WTC11 (cell line): ENCODE measurements around the gene NCOA1. TPM values are rescaled to one million over a fixed set of nuclear protein-coding genes. Genes with fewer than 3 reads are reported as not detected.
A peak's percentile ranks its signal among the peaks of the same experiment; 100 is the strongest.

Source experiments
- ATAC-seq: fragments of 200-7000 bp; cut with Tn5 transposase; 2 replicates; pipeline ENCODE4 v1.10.0; 2021; ENCODE audit warnings: mild to moderate bottlenecking, moderate library complexity
- Bru-seq: library from RNA; stranded (reverse); fragments of 400-500 nt; gene quantifications from one replicate; lab custom pipeline; 2021; lab: Mats Ljungman, UMichigan
- CTCF ChIA-PET: fragments of 300-600 bp; sonication (Branson Sonifier 250); formaldehyde crosslinking; loops from one replicate; lab custom pipeline; 2021; ENCODE audit warnings: antibody characterized with exemption; lab: Charles Lee
- POLR2A ChIA-PET: fragments of 350-600 bp; sonication (Branson Sonifier 250); formaldehyde crosslinking; loops from one replicate; lab custom pipeline; 2021; ENCODE audit warnings: antibody characterized with exemption; lab: Charles Lee
- DNase-seq: peaks from one replicate; pipeline ENCODE4 v3.0.0; 2021; ENCODE audit warnings: low spot score
- H3K27ac Mint-ChIP-seq: 2 replicates; pipeline ENCODE4 v1.8.0; 2021; ENCODE audit warnings: mixed read lengths
- H3K27me3 Mint-ChIP-seq: 2 replicates; pipeline ENCODE4 v1.8.0; 2021; ENCODE audit warnings: low read depth, mild to moderate bottlenecking, moderate library complexity, mixed read lengths
- H3K36me3 Mint-ChIP-seq: 2 replicates; pipeline ENCODE4 v1.8.0; 2021; ENCODE audit warnings: mixed read lengths
- H3K4me1 Mint-ChIP-seq: 2 replicates; pipeline ENCODE4 v1.8.0; 2022; ENCODE audit warnings: mixed read lengths
- H3K4me3 Mint-ChIP-seq: 2 replicates; pipeline ENCODE4 v1.8.0; 2021; ENCODE audit warnings: mild to moderate bottlenecking, moderate library complexity, mixed read lengths
- H3K9me3 Mint-ChIP-seq: 2 replicates; pipeline ENCODE4 v1.8.0; 2021; ENCODE audit warnings: mixed read lengths
- CBFB ChIP-seq: sonication (generic); formaldehyde crosslinking; IDR thresholded peaks from 2 replicates; pipeline ENCODE4 v1.8.1; 2022; ENCODE audit warnings: mild to moderate bottlenecking, low read depth, missing genetic modification reagents
- FOXK1 ChIP-seq: sonication (generic); formaldehyde crosslinking; IDR thresholded peaks from 2 replicates; pipeline ENCODE4 v1.8.0; 2022; ENCODE audit warnings: mild to moderate bottlenecking, moderate library complexity, missing genetic modification reagents
- FOXP1 ChIP-seq: sonication (generic); formaldehyde crosslinking; IDR thresholded peaks from 2 replicates; pipeline ENCODE4 v1.8.0; 2022; ENCODE audit warnings: missing genetic modification reagents, mild to moderate bottlenecking, moderate library complexity, borderline replicate concordance
- GABPB1 ChIP-seq: sonication (generic); formaldehyde crosslinking; IDR thresholded peaks from 2 replicates; pipeline ENCODE4 v1.8.1; 2023; ENCODE audit warnings: mild to moderate bottlenecking, missing genetic modification reagents
- JAZF1 ChIP-seq: fragments of 250-450 bp; sonication (Bioruptor Pico); IDR thresholded peaks from 2 replicates; pipeline ENCODE4 v1.9.0; 2021; ENCODE audit warnings: moderate library complexity, mild to moderate bottlenecking, inconsistent platforms
- MYBL2 ChIP-seq: sonication (generic); formaldehyde crosslinking; IDR thresholded peaks from 2 replicates; pipeline ENCODE4 v1.8.1; 2023; ENCODE audit warnings: mild to moderate bottlenecking, moderate library complexity, missing genetic modification reagents
- PRRX2 ChIP-seq: fragments of 250-450 bp; sonication (Bioruptor Pico); IDR thresholded peaks from 2 replicates; pipeline ENCODE4 v1.8.0; 2021; ENCODE audit warnings: mild to moderate bottlenecking
- SMAD3 ChIP-seq: sonication (generic); formaldehyde crosslinking; IDR thresholded peaks from 2 replicates; pipeline ENCODE4 v1.8.0; 2022; ENCODE audit warnings: missing genetic modification reagents, mild to moderate bottlenecking, borderline replicate concordance
- SOX15 ChIP-seq: fragments of 250-450 bp; sonication (Bioruptor Pico); IDR thresholded peaks from 2 replicates; pipeline ENCODE4 v1.9.0; 2021; ENCODE audit warnings: mild to moderate bottlenecking
- SP1 ChIP-seq: sonication (generic); formaldehyde crosslinking; conservative IDR thresholded peaks from 2 replicates; pipeline ENCODE4 v1.8.1; 2022; ENCODE audit warnings: missing genetic modification reagents
- TEAD4 ChIP-seq: sonication (generic); formaldehyde crosslinking; IDR thresholded peaks from 2 replicates; pipeline ENCODE4 v1.8.0; 2022; ENCODE audit warnings: mild to moderate bottlenecking, missing genetic modification reagents
- ZNF219 ChIP-seq: sonication (generic); formaldehyde crosslinking; IDR thresholded peaks from 2 replicates; pipeline ENCODE4 v1.8.0; 2023; ENCODE audit warnings: missing genetic modification reagents, mild to moderate bottlenecking, borderline replicate concordance
- ZNF232 ChIP-seq: sonication (generic); formaldehyde crosslinking; IDR thresholded peaks from 2 replicates; pipeline ENCODE4 v1.8.0; 2022; ENCODE audit warnings: mild to moderate bottlenecking, missing genetic modification reagents
- ZNF263 ChIP-seq: sonication (generic); formaldehyde crosslinking; IDR thresholded peaks from 2 replicates; pipeline ENCODE4 v1.8.1; 2022; ENCODE audit warnings: low read depth, mild to moderate bottlenecking, moderate library complexity, missing genetic modification reagents
- ZNF423 ChIP-seq: fragments of 250-450 bp; sonication (Bioruptor Pico); IDR thresholded peaks from 2 replicates; pipeline ENCODE4 v2.1.2; 2022; ENCODE audit warnings: mild to moderate bottlenecking, moderate library complexity
- ZNF425 ChIP-seq: fragments of 250-450 bp; sonication (Bioruptor Pico); conservative IDR thresholded peaks from 2 replicates; pipeline ENCODE4 v1.9.0; 2021; ENCODE audit warnings: mild to moderate bottlenecking
- long read RNA-seq, 3 experiments: library from RNA in 1 of 3; library from capped mRNA in 1 of 3; library from polyadenylated mRNA in 1 of 3; unstranded in 2 of 3; stranded (forward) in 1 of 3; transcript quantifications; one replicate each; pipeline ENCODE4 v2.0.0, GENCODE V29; 2021
- total RNA-seq: library from RNA; stranded (reverse); gene quantifications from 3 replicates; pipeline ENCODE4 v1.2.3, GENCODE V29; 2021
- TF ChIP-seq, protein P1 (sequence below): sonication (generic); formaldehyde crosslinking; IDR thresholded peaks from 2 replicates; pipeline ENCODE4 v1.8.1; 2022; ENCODE audit warnings: low read depth, missing genetic modification reagents, borderline replicate concordance
- TF ChIP-seq, protein P2 (sequence below): sonication (generic); formaldehyde crosslinking; IDR thresholded peaks from 2 replicates; pipeline ENCODE4 v1.8.1; 2023; ENCODE audit warnings: mild to moderate bottlenecking, missing genetic modification reagents, moderate library complexity
- TF ChIP-seq, protein P3 (sequence below): sonication (generic); formaldehyde crosslinking; IDR thresholded peaks from 2 replicates; pipeline ENCODE4 v1.8.0; 2023; ENCODE audit warnings: mild to moderate bottlenecking, missing genetic modification reagents
- TF ChIP-seq, protein P4 (sequence below): sonication (generic); formaldehyde crosslinking; IDR thresholded peaks from 2 replicates; pipeline ENCODE4 v1.8.1; 2022; ENCODE audit warnings: mild to moderate bottlenecking, moderate library complexity, missing genetic modification reagents

NCOA1 gene
- total RNA-seq (11.3 to 16.9 TPM (median 14.2 TPM) in 3 replicates), Bru-seq, nascent RNA (percentile 62 among the genes with signal in this experiment)
- long read RNA-seq, experiment 1, partial matches to known transcripts = 20 of 122 reads
- long read RNA-seq, experiment 1, other reads (novel, unspliced or antisense) = 102 of 122 reads
- long read RNA-seq, experiment 2, partial matches to known transcripts = 6 of 18 reads
- long read RNA-seq, experiment 2, other reads (novel, unspliced or antisense) = 12 of 18 reads
- long read RNA-seq, experiment 3, partial matches to known transcripts = 2 of 3 reads
- long read RNA-seq, experiment 3, other reads (novel, unspliced or antisense) = 1 of 3 reads

GRCh38 chr2:24490690-24491541 lies at the start of gene NCOA1:
NCOA1 (plus strand) TSS chr2:24491254; CDS start chr2:24658678, 167,424 bp downstream.
- Mint-ChIP-seq H3K9me3 (no peaks in the 10 kb centered on the region), H3K4me3 (peak within 1 kb of the TSS; percentile 91)
- CTCF ChIA-PET = interaction anchor here (0.6 to 1.8 kb wide), 11 partner anchors 16 to 686 kb away, joined by 3 to 6 read pairs (median 4); no protein-coding TSS in a partner anchor

DNA sequence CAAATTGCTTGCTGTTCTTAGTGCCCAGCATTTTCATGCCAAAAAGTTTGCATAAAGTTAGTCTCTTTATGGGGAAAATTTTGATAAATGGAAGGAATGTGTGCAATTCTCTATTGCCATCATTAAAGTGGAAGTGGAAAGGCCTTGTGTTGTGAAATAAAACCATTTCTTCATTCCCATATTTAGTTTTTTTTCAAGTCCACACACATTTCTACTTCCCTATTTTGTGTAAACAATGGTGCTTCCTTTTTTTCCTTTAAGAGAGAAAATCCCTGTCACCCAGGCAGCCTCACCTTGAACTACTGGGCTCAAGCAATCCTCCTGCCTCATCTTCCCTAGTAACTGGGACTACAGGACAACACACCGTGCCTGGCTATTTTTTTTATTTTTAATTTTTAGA lies 42.3 kb upstream of the NCOA1 start:
- ChIA-PET CTCF (no interaction called here), POLR2A (no interaction called here)
- DNase-seq (no peak), ATAC-seq (no peak)
- Mint-ChIP-seq H3K4me3 (no peak overlapping the region), H3K4me1 (no peaks in the 10 kb centered on the region; the same call in 1 of the 2 replicates), H3K9me3 (peaks cover 32% of the 10 kb centered on the region), H3K27me3 (no peaks in the 10 kb centered on the region), H3K36me3 (peaks cover 9% of the 10 kb centered on the region; the same call in 1 of the 2 replicates), H3K27ac (no peak overlapping the region)
- TF ChIP-seq SOX15 (CRISPR knock-in tag) (no peak), PRRX2 (no peak)
- TF ChIP-seq, protein P1, sequence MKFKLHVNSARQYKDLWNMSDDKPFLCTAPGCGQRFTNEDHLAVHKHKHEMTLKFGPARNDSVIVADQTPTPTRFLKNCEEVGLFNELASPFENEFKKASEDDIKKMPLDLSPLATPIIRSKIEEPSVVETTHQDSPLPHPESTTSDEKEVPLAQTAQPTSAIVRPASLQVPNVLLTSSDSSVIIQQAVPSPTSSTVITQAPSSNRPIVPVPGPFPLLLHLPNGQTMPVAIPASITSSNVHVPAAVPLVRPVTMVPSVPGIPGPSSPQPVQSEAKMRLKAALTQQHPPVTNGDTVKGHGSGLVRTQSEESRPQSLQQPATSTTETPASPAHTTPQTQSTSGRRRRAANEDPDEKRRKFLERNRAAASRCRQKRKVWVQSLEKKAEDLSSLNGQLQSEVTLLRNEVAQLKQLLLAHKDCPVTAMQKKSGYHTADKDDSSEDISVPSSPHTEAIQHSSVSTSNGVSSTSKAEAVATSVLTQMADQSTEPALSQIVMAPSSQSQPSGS = no peak

More at GRCh38 chr2:24490690-24491541, at the start of gene NCOA1:
- TF ChIP-seq SP1 (CRISPR knock-in tag) (peak; percentile 69), SMAD3 (CRISPR knock-in tag) (no peak), CBFB (CRISPR knock-in tag) (0 out of 2 replicates have a peak, but pooled peaks have one; percentile 68), FOXK1 (CRISPR knock-in tag) (peak; percentile 30; the same call in 1 of the 2 replicates), FOXP1 (CRISPR knock-in tag) (0 out of 2 replicates have a peak, but pooled peaks have one; percentile 20), ZNF263 (CRISPR knock-in tag) (no peak), GABPB1 (0 out of 2 replicates have a peak, but pooled peaks have one; percentile 16), ZNF423 (CRISPR knock-in tag) (peak; percentile 35; the same call in 1 of the 2 replicates)
- POLR2A ChIA-PET = interaction anchor here (1.5 kb wide), 1 partner anchor 122 kb away, joined by 3 read pairs; no protein-coding TSS in a partner anchor
- no peaks in the 10 kb centered on the region for H3K36me3 Mint-ChIP-seq
- ATAC-seq (peak; percentile 81), DNase-seq (peak; percentile 89)
- peaks cover 17% of the 10 kb centered on the region for H3K27me3 Mint-ChIP-seq
- peak within 1 kb of the TSS; percentile 57 for H3K27ac Mint-ChIP-seq
- H3K4me1 Mint-ChIP-seq = peaks cover 44% of the 10 kb centered on the region

DNA sequence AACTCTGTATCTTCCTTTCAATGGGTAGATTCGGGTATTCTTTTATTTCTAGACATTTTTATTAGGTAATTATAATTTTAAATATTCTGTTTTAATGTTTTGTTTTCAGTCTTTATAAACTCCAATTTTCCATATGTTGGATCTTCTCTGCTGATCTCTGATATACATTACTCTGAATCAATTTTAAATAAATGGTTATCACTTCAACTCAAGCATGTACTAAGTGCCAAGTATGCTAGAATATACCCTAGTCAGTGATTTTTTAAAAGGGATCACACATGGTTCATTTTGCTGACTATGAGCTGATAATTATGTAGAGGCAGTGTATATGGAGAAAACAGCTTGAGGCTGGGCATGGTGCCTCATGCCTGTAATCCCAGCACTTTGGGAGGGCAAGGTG lies 41.7 kb upstream of the NCOA1 start:
- ChIA-PET CTCF (interaction anchor here (0.6 kb wide), 1 partner anchor 136 kb away, joined by 3 read pairs; no protein-coding TSS in a partner anchor), POLR2A (no interaction called here)
- ATAC-seq (no peak), DNase-seq (no peak)
- Mint-ChIP-seq H3K4me3 (no peak overlapping the region), H3K9me3 (peaks cover 32% of the 10 kb centered on the region), H3K27ac (no peak overlapping the region), H3K36me3 (peaks cover 9% of the 10 kb centered on the region; the same call in 1 of the 2 replicates), H3K27me3 (no peaks in the 10 kb centered on the region), H3K4me1 (peaks cover 3% of the 10 kb centered on the region)
- TF ChIP-seq MYBL2 (CRISPR knock-in tag) (no peak), ZNF232 (CRISPR knock-in tag) (no peak), TEAD4 (CRISPR knock-in tag) (no peak), ZNF219 (CRISPR knock-in tag) (no peak), ZNF425 (CRISPR knock-in tag) (no peak), JAZF1 (CRISPR knock-in tag) (no peak), CBFB (CRISPR knock-in tag) (no peak)
- TF ChIP-seq, protein P2, sequence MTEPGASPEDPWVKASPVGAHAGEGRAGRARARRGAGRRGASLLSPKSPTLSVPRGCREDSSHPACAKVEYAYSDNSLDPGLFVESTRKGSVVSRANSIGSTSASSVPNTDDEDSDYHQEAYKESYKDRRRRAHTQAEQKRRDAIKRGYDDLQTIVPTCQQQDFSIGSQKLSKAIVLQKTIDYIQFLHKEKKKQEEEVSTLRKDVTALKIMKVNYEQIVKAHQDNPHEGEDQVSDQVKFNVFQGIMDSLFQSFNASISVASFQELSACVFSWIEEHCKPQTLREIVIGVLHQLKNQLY (CRISPR knock-in tag) = no peak
- TF ChIP-seq, protein P3, sequence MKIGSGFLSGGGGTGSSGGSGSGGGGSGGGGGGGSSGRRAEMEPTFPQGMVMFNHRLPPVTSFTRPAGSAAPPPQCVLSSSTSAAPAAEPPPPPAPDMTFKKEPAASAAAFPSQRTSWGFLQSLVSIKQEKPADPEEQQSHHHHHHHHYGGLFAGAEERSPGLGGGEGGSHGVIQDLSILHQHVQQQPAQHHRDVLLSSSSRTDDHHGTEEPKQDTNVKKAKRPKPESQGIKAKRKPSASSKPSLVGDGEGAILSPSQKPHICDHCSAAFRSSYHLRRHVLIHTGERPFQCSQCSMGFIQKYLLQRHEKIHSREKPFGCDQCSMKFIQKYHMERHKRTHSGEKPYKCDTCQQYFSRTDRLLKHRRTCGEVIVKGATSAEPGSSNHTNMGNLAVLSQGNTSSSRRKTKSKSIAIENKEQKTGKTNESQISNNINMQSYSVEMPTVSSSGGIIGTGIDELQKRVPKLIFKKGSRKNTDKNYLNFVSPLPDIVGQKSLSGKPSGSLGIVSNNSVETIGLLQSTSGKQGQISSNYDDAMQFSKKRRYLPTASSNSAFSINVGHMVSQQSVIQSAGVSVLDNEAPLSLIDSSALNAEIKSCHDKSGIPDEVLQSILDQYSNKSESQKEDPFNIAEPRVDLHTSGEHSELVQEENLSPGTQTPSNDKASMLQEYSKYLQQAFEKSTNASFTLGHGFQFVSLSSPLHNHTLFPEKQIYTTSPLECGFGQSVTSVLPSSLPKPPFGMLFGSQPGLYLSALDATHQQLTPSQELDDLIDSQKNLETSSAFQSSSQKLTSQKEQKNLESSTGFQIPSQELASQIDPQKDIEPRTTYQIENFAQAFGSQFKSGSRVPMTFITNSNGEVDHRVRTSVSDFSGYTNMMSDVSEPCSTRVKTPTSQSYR (CRISPR knock-in tag) = no peak
- TF ChIP-seq, protein P4, sequence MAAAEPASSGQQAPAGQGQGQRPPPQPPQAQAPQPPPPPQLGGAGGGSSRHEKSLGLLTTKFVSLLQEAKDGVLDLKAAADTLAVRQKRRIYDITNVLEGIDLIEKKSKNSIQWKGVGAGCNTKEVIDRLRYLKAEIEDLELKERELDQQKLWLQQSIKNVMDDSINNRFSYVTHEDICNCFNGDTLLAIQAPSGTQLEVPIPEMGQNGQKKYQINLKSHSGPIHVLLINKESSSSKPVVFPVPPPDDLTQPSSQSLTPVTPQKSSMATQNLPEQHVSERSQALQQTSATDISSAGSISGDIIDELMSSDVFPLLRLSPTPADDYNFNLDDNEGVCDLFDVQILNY (CRISPR knock-in tag) = no peak
